Sigmoid colon (tissue), 7 donors: ENCODE data around the gene AMFR. TPM values are rescaled to one million over a fixed set of nuclear protein-coding genes. Genes with fewer than 3 reads are reported as not detected.

Experiments
- DNase-seq: peaks from one replicate; pipeline ENCODE4 v3.0.0-alpha.2; 2019
- H3K27ac ChIP-seq, 4 donors: fragments of 200-600 bp; sonication (generic); one replicate each; pipeline ENCODE4 v1.5.1; 2016 to 2019; ENCODE audit warnings: mild to moderate bottlenecking in 1 of 4
- H3K27me3 ChIP-seq, 3 donors: fragments of 200-600 bp; sonication (generic); one replicate each; pipeline ENCODE4 v1.5.1; 2019; ENCODE audit warnings: mild to moderate bottlenecking in 1 of 3
- H3K36me3 ChIP-seq, 4 donors: fragments of 200-600 bp; sonication (generic); one replicate each; pipeline ENCODE4 v1.5.1; 2016 to 2019
- H3K4me1 ChIP-seq, 4 donors: fragments of 200-600 bp; sonication (generic); one replicate each; pipeline ENCODE4 v1.5.1; 2017 to 2019
- H3K4me3 ChIP-seq, 4 donors: fragments of 200-600 bp; sonication (generic); one replicate each; pipeline ENCODE4 v1.5.1; 2017 to 2019; ENCODE audit warnings: mild to moderate bottlenecking in 2 of 4, moderate library complexity in 1 of 4
- H3K9me3 ChIP-seq, 4 donors: fragments of 200-600 bp in 3 of 4; sonication (generic) in 3 of 4; one replicate each; pipeline versions ENCODE4 v1.5.1 to v1.6.1; 2013 to 2019
- CTCF ChIP-seq, 4 experiments: fragments of 450-650 bp in 3 of 4; fragments of 200-600 bp in 1 of 4; IDR thresholded peaks; one replicate each; pipeline ENCODE4 v1.5.1; 2016 to 2019; ENCODE audit warnings: antibody characterized with exemption in 4 of 4, mild to moderate bottlenecking in 3 of 4, moderate library complexity in 2 of 4
- EP300 ChIP-seq, 4 donors: sonication (generic); formaldehyde crosslinking; IDR thresholded peaks; one replicate each; pipeline ENCODE4 v1.6.1; 2017; ENCODE audit warnings: antibody characterized with exemption in 4 of 4
- POLR2A ChIP-seq, 2 donors: fragments of 450-650 bp; IDR thresholded peaks; one replicate each; pipeline ENCODE4 v1.6.1; 2016; ENCODE audit warnings: antibody characterized with exemption in 2 of 2, mild to moderate bottlenecking in 2 of 2, moderate library complexity in 2 of 2
- POLR2AphosphoS5 ChIP-seq, 4 donors: sonication (generic); formaldehyde crosslinking; IDR thresholded peaks; one replicate each; pipeline ENCODE4 v1.6.1; 2017; ENCODE audit warnings: antibody characterized with exemption in 4 of 4
- whole genome bisulfite sequencing, 2 donors: extraction: QIAGEN DNeasy Blood & Tissue Kit; methylation state at CpG; one replicate each; pipeline ENCODE4 v1.1.7; 2013; 5-methylcytosine and 5-hydroxymethylcytosine counted together
- intact Hi-C: fragments of 100-400 bp; cut with DNase I; formaldehyde crosslinking; loops from one replicate; pipeline ENCODE4 v1.15.1; 2023
- polyA plus RNA-seq, 3 donors: library from polyadenylated mRNA; stranded (reverse); fragments of 200-250 nt; gene quantifications; one replicate each; pipeline ENCODE4 v1.2.3, GENCODE V29; 2013
- total RNA-seq, 4 donors: library from RNA; depleted of rRNA; stranded (reverse); fragments of >200 nt; gene quantifications; one replicate each; pipeline ENCODE4 v1.1.0, GENCODE V29; 2016
- donor health status: healthy with polysubstance abuse.
- donor health status: Bipolar disorder and iron deficiency.
- donor health status: healthy.

Gene AMFR
- total and polyA plus RNA-seq, 7 donors: 22.4 to 201 (median 111) TPM

- 89 to 98% methylated on average over 1 of the region's 1 CpG for WGBS, 2 donors
- peaks cover 0 to 42% (median 22%) of the 10 kb centered on the region in 4 donors for H3K4me1 ChIP-seq
- H3K9me3 ChIP-seq: no peaks in the 10 kb centered on the region
- H3K27ac ChIP-seq: peak overlapping the region; percentile 27 to 72 (median 60)
- no peak overlapping the region for H3K4me3 ChIP-seq
- TF ChIP-seq EP300 (IDR thresholded peaks at IDR 0.05) (no peak), CTCF (IDR thresholded peaks at IDR 0.05) (no peak), POLR2A (IDR thresholded peaks at IDR 0.05) (no peak), POLR2AphosphoS5 (IDR thresholded peaks at IDR 0.05) (no peak)
- H3K36me3 ChIP-seq: peaks cover 5 to 42% (median 18%) of the 10 kb centered on the region in 4 donors
- intact Hi-C loops: no loop called here
- H3K27me3 ChIP-seq: no peaks in the 10 kb centered on the region
- no peak for DNase-seq
Measured at GRCh38 chr16:56371660-56371937, 53.7 kb downstream of the AMFR start.

- no peak for TF ChIP-seq CTCF (IDR thresholded peaks at IDR 0.05)
- peak in 1 of 4 donors; percentile 15 for TF ChIP-seq EP300 (IDR thresholded peaks at IDR 0.05)
- no peak for TF ChIP-seq POLR2A (IDR thresholded peaks at IDR 0.05)
- TF ChIP-seq POLR2AphosphoS5 (IDR thresholded peaks at IDR 0.05): peak in 1 of 4 donors; percentile 26
- Histone ChIP-seq H3K27me3 (no peaks in the 10 kb centered on the region), H3K4me3 (no peak overlapping the region), H3K36me3 (peaks cover 5 to 45% (median 21%) of the 10 kb centered on the region in 4 donors), H3K27ac (peak overlapping the region; percentile 27 to 72 (median 60)), H3K4me1 (peaks cover 0 to 42% (median 22%) of the 10 kb centered on the region in 4 donors), H3K9me3 (no peaks in the 10 kb centered on the region)
- intact Hi-C loops: no loop called here
- DNase-seq: no peak
- WGBS, 2 donors: 71 to 76% methylated on average over 6 of the region's 6 CpGs
Measured at GRCh38 chr16:56370875-56371659, 54.3 kb downstream of the AMFR start.

GRCh38 chr16:56370185-56370874 is 55.0 kb downstream of the AMFR start:
- H3K36me3 ChIP-seq: peaks cover 5 to 51% (median 21%) of the 10 kb centered on the region in 4 donors
- no peak for TF ChIP-seq POLR2AphosphoS5 (IDR thresholded peaks at IDR 0.05)
- TF ChIP-seq POLR2A (IDR thresholded peaks at IDR 0.05): no peak
- TF ChIP-seq EP300 (IDR thresholded peaks at IDR 0.05): no peak
- no peak for TF ChIP-seq CTCF (IDR thresholded peaks at IDR 0.05)
- H3K27ac ChIP-seq: peak overlapping the region; percentile 27 to 72 (median 60)
- intact Hi-C loops: no loop called here
- WGBS, 2 donors: 91 to 94% methylated on average over 2 of the region's 2 CpGs
- no peaks in the 10 kb centered on the region for H3K9me3 ChIP-seq
- DNase-seq: no peak
- no peaks in the 10 kb centered on the region for H3K27me3 ChIP-seq
- peaks cover 0 to 42% (median 22%) of the 10 kb centered on the region in 4 donors for H3K4me1 ChIP-seq
- H3K4me3 ChIP-seq: no peak overlapping the region

GRCh38 chr16:56369202-56369601 is 56.1 kb downstream of the AMFR start:
- Histone ChIP-seq H3K36me3 (peaks cover 5 to 58% (median 24%) of the 10 kb centered on the region in 4 donors), H3K9me3 (no peaks in the 10 kb centered on the region), H3K4me3 (no peak overlapping the region), H3K27me3 (no peaks in the 10 kb centered on the region), H3K4me1 (peaks cover 0 to 42% (median 22%) of the 10 kb centered on the region in 4 donors), H3K27ac (peak overlapping the region in 1 of 4 donors; percentile 7)
- DNase-seq: no peak
- intact Hi-C loops: no loop called here
- TF ChIP-seq POLR2A (IDR thresholded peaks at IDR 0.05) (no peak), CTCF (IDR thresholded peaks at IDR 0.05) (no peak), EP300 (IDR thresholded peaks at IDR 0.05) (no peak), POLR2AphosphoS5 (IDR thresholded peaks at IDR 0.05) (no peak)
- WGBS, 2 donors: 96% methylated on average over 5 of the region's 5 CpGs
